ENCODE results near the gene TCEANC2. TPM values are rescaled to one million over a fixed set of nuclear protein-coding genes. Genes with fewer than 3 reads are reported as not detected.
A peak's percentile ranks its signal among the peaks of the same experiment; 100 is the strongest.
"Not testable (repeated sequence)": the region's sequence is repeated elsewhere in the genome, so short reads cannot be mapped to it uniquely, and the experiment has no call there.

Gene TCEANC2
- total RNA-seq, 5 donors from 2014 or later (not counting 1 experiment from before 2014, with no cell fraction given), result 5.9 to 12.8 (median 9.7) TPM

DNA sequence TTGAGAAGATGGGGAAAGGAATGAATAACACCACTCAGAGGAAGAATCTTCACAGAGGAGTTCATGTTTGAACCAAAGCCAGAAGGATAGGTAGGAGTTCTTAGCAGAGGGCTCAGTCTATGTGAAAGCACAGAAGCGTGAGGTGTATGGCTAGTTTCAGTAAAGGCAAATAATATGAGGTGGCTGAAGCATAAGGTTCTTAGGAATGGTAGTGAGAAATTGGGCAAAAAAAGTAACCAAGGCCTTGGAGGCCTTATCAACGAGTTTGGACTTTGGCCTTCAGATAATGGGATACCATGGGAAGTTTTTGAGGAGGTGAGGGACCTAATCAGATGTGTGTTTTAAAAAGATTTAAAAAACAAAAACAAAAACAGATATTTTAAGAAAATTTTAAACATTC, 47.1 kb downstream of the TCEANC2 start:
- Mint-ChIP-seq H3K27me3 (no peaks in the 10 kb centered on the region), H3K27ac (peak overlapping the region in 1 of 2 donors; percentile 26), H3K9me3 (no peaks in the 10 kb centered on the region), H3K36me3 (peaks cover 62% of the 10 kb centered on the region), H3K4me1 (peaks cover 0 to 7% (median 2%) of the 10 kb centered on the region in 3 donors), H3K4me3 (no peak overlapping the region)
- DNase-seq, result no peak
- peaks cover 4 to 29% of the 10 kb centered on the region in 2 donors for H3K36me3 ChIP-seq (ENCODE audit: control insufficient read depth in 2 of 2, extremely low read depth in 1 of 2, insufficient read depth in 1 of 2, low read length in 1 of 2)
- H3K27me3 ChIP-seq (replicated peaks in 1 of 2; ENCODE audit: control insufficient read depth in 2 of 2, extremely low read depth in 1 of 2, insufficient read depth in 2 of 2, low read length in 1 of 2), result no peaks in the 10 kb centered on the region
- no peak for ATAC-seq (replicated peaks in 1 of 4)
- H3K4me1 ChIP-seq (ENCODE audit: control insufficient read depth in 1 of 2, extremely low read depth in 1 of 2, insufficient read depth in 2 of 2, low read length in 2 of 2), result no peaks in the 10 kb centered on the region
- H3K4me3 ChIP-seq (ENCODE audit: control insufficient read depth in 1 of 2, extremely low read depth in 1 of 2, low read length in 1 of 2), result no peak overlapping the region
- H3K9me3 ChIP-seq, result no peaks in the 10 kb centered on the region
- ChIA-PET CTCF (no interaction called here), POLR2A (no interaction called here)
- H3K27ac ChIP-seq (ENCODE audit: low read length), result no peak overlapping the region
- 82% methylated on average over 1 of the region's 2 CpGs for WGBS (ENCODE audit: insufficient coverage)

DNA sequence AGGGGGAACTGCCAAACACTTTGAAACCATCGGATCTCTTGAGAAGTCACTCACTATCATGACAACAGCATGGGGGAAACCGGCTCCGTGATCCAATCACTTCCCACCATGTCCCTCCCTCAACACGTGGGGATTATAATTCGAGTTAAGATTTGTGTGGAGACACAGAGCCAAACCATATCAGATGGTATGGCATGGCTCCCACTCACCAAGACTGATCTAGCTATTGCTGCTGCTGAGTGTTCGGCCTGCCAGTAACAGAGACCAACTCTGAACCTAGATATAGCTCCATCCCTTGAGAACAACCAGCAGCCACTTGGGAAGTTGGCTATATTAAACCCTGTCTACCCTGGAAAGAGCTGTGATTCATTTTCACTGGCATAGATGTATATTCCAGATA, 50.0 kb downstream of the TCEANC2 start:
- ChIA-PET CTCF (interaction anchor here in 1 of 2 donors (0.5 kb wide), 1 partner anchor 386 kb away, joined by 3 read pairs; no protein-coding TSS in a partner anchor), POLR2A (no interaction called here)
- Mint-ChIP-seq H3K36me3 (peaks cover 38% of the 10 kb centered on the region), H3K27me3 (no peaks in the 10 kb centered on the region), H3K9me3 (no peaks in the 10 kb centered on the region), H3K4me3 (no peak overlapping the region), H3K4me1 (peaks cover 0 to 7% (median 2%) of the 10 kb centered on the region in 3 donors), H3K27ac (no peak overlapping the region)
- DNase-seq (no peak), ATAC-seq (replicated peaks in 1 of 4) (no peak)
- no peaks in the 10 kb centered on the region for H3K9me3 ChIP-seq
- H3K4me3 ChIP-seq (ENCODE audit: control insufficient read depth in 1 of 2, extremely low read depth in 1 of 2, low read length in 1 of 2), result no peak overlapping the region
- H3K27ac ChIP-seq (ENCODE audit: low read length), result no peak overlapping the region
- no peaks in the 10 kb centered on the region for H3K27me3 ChIP-seq (replicated peaks in 1 of 2; ENCODE audit: control insufficient read depth in 2 of 2, extremely low read depth in 1 of 2, insufficient read depth in 2 of 2, low read length in 1 of 2)
- peaks cover 4 to 9% of the 10 kb centered on the region in 2 donors for H3K36me3 ChIP-seq (ENCODE audit: control insufficient read depth in 2 of 2, extremely low read depth in 1 of 2, insufficient read depth in 1 of 2, low read length in 1 of 2)
- H3K4me1 ChIP-seq (ENCODE audit: control insufficient read depth in 1 of 2, extremely low read depth in 1 of 2, insufficient read depth in 2 of 2, low read length in 2 of 2), result no peaks in the 10 kb centered on the region
- no CpG with 5 or more reads among the region's 6 CpGs for WGBS (ENCODE audit: insufficient coverage)

DNA sequence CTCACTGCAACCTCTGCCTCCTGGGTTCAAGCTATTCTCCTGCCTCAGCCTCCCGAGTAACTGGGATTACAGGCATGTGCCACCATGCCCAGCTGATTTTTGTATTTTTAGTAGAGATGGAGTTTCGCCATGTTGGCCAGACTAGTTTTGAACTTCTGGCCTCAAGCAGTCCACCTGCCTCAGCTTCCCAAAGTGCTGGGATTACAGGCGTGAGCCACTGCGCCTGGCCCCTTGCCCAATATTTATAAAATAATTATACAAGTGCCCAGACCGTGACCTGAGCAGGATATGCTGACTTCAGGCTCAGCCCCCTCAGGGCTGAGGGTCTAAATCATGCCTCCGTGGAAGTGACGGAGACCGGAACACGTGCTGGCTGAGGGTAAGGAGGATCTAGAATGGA, 51.2 kb downstream of the TCEANC2 start:
- H3K4me1 ChIP-seq (ENCODE audit: control insufficient read depth in 1 of 2, extremely low read depth in 1 of 2, insufficient read depth in 2 of 2, low read length in 2 of 2); H3K27me3 ChIP-seq (replicated peaks in 1 of 2; ENCODE audit: control insufficient read depth in 2 of 2, extremely low read depth in 1 of 2, insufficient read depth in 2 of 2, low read length in 1 of 2); H3K9me3 ChIP-seq; H3K36me3 ChIP-seq (ENCODE audit: control insufficient read depth in 2 of 2, extremely low read depth in 1 of 2, insufficient read depth in 1 of 2, low read length in 1 of 2); H3K9me3 Mint-ChIP-seq; CTCF ChIA-PET; H3K27ac Mint-ChIP-seq; POLR2A ChIA-PET; H3K27ac ChIP-seq (ENCODE audit: low read length); ATAC-seq (replicated peaks in 1 of 4); H3K4me1 Mint-ChIP-seq; DNase-seq; H3K27me3 Mint-ChIP-seq; H3K4me3 ChIP-seq (ENCODE audit: control insufficient read depth in 1 of 2, extremely low read depth in 1 of 2, low read length in 1 of 2); H3K4me3 Mint-ChIP-seq: not testable (repeated sequence)
- WGBS (ENCODE audit: insufficient coverage), result 97% methylated on average over 7 of the region's 9 CpGs
- H3K36me3 Mint-ChIP-seq, result peaks cover 30% of the 10 kb centered on the region

DNA sequence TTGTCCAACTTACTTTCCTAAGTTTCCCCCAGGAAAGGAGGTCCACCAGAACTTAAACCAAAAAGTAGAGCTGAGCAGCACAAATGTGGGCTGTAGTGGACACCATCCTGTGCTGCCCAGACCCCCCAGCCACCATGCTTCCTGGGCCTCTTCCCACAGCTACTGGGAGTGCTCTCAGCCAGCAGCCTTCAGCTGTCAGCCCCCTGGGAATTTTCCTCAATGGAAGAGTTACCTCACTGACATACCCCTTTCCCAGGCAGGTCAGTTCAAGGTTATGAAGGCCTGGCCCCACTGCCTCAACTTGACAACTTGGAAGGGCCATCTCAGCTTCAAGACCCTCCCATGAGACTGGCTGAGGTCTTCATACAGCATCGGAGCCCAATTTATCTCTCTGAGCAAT, 51.7 kb downstream of the TCEANC2 start:
- Histone ChIP-seq H3K4me1 (ENCODE audit: control insufficient read depth in 1 of 2, extremely low read depth in 1 of 2, insufficient read depth in 2 of 2, low read length in 2 of 2) (no peaks in the 10 kb centered on the region), H3K27ac (ENCODE audit: low read length) (no peak overlapping the region), H3K36me3 (ENCODE audit: control insufficient read depth in 2 of 2, extremely low read depth in 1 of 2, insufficient read depth in 1 of 2, low read length in 1 of 2) (peaks cover 4 to 9% of the 10 kb centered on the region in 2 donors), H3K9me3 (no peaks in the 10 kb centered on the region), H3K4me3 (ENCODE audit: control insufficient read depth in 1 of 2, extremely low read depth in 1 of 2, low read length in 1 of 2) (no peak overlapping the region), H3K27me3 (replicated peaks in 1 of 2; ENCODE audit: control insufficient read depth in 2 of 2, extremely low read depth in 1 of 2, insufficient read depth in 2 of 2, low read length in 1 of 2) (no peaks in the 10 kb centered on the region)
- no peak for ATAC-seq (replicated peaks in 1 of 4)
- Mint-ChIP-seq H3K36me3 (peaks cover 27% of the 10 kb centered on the region), H3K27ac (no peak overlapping the region), H3K4me1 (no peaks in the 10 kb centered on the region), H3K4me3 (no peak overlapping the region), H3K27me3 (no peaks in the 10 kb centered on the region), H3K9me3 (no peaks in the 10 kb centered on the region)
- POLR2A ChIA-PET, result interaction anchor here in 1 of 2 donors (0.6 kb wide), 1 partner anchor 73 kb away, joined by 3 read pairs; no protein-coding TSS in a partner anchor
- WGBS (ENCODE audit: insufficient coverage), result 93% methylated on average over 1 of the region's 1 CpG
- CTCF ChIA-PET, result no interaction called here
- DNase-seq, result no peak

DNA sequence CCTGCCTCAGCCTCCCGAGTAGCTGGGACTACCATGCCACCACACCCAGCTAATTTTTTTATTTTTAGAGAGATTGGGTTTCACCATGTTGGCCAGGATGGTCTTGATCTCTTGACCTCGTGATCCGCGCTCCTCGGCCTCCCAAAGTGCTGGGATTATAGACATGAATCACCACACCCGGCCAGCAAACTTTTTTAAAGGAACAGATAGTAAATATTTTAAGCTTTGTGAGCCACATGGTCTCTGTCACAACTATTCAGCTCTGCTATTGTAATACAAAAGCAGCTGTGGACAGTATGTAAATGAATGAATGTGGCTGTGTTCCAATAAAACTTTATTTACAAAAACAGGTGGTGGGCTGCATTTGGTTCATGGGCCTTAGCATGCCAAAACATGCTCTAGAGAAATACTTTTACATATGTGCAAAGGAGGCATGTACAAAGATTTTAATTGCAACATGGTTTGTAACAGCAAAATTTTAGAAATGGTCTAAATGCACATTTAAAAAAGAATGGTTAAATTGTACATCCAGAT, 52.4 kb downstream of the TCEANC2 start:
- Histone ChIP-seq H3K9me3 (no peaks in the 10 kb centered on the region), H3K4me1 (ENCODE audit: control insufficient read depth in 1 of 2, extremely low read depth in 1 of 2, insufficient read depth in 2 of 2, low read length in 2 of 2) (no peaks in the 10 kb centered on the region), H3K27ac (ENCODE audit: low read length) (no peak overlapping the region), H3K36me3 (ENCODE audit: control insufficient read depth in 2 of 2, extremely low read depth in 1 of 2, insufficient read depth in 1 of 2, low read length in 1 of 2) (peaks cover 4 to 9% of the 10 kb centered on the region in 2 donors), H3K4me3 (ENCODE audit: control insufficient read depth in 1 of 2, extremely low read depth in 1 of 2, low read length in 1 of 2) (no peak overlapping the region), H3K27me3 (replicated peaks in 1 of 2; ENCODE audit: control insufficient read depth in 2 of 2, extremely low read depth in 1 of 2, insufficient read depth in 2 of 2, low read length in 1 of 2) (no peaks in the 10 kb centered on the region)
- peaks cover 21% of the 10 kb centered on the region for H3K36me3 Mint-ChIP-seq
- DNase-seq, result no peak
- no peak for ATAC-seq (replicated peaks in 1 of 4)
- H3K27ac Mint-ChIP-seq, result no peak overlapping the region
- no peak overlapping the region for H3K4me3 Mint-ChIP-seq
- H3K27me3 Mint-ChIP-seq, result no peaks in the 10 kb centered on the region
- 100% methylated on average over 4 of the region's 6 CpGs for WGBS (ENCODE audit: insufficient coverage)
- ChIA-PET POLR2A (interaction anchor here in 1 of 2 donors (0.6 kb wide), 1 partner anchor 74 kb away, joined by 3 read pairs; no protein-coding TSS in a partner anchor), CTCF (no interaction called here)
- no peaks in the 10 kb centered on the region for H3K9me3 Mint-ChIP-seq
- H3K4me1 Mint-ChIP-seq, result no peaks in the 10 kb centered on the region

DNA sequence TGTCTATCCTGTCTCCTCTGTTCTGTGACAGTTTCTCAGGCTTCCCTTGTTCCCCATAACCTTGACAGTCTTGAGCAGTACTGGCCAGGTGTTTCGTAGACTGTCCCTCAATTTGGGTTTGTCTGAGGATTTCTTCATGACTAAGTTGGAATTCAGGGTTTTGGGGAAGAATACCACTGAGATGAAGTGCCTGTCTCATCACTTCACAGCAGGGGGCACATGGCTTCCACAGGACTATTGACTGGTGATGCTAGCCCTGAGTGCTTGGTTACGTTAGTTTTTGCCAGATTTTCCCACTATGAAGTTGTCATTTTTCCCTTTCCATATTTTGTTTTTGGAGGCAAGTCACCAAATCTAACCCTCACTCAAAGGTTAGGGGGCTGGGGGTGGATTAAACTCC, 53.7 kb downstream of the TCEANC2 start:
- DNase-seq (peak in 1 of 35 experiments; percentile 18), ATAC-seq (replicated peaks in 1 of 4) (no peak)
- Mint-ChIP-seq H3K4me3 (no peak overlapping the region), H3K27ac (no peak overlapping the region), H3K27me3 (no peaks in the 10 kb centered on the region), H3K9me3 (no peaks in the 10 kb centered on the region), H3K36me3 (peaks cover 15% of the 10 kb centered on the region), H3K4me1 (no peaks in the 10 kb centered on the region)
- Histone ChIP-seq H3K27me3 (replicated peaks in 1 of 2; ENCODE audit: control insufficient read depth in 2 of 2, extremely low read depth in 1 of 2, insufficient read depth in 2 of 2, low read length in 1 of 2) (no peaks in the 10 kb centered on the region), H3K36me3 (ENCODE audit: control insufficient read depth in 2 of 2, extremely low read depth in 1 of 2, insufficient read depth in 1 of 2, low read length in 1 of 2) (peaks cover 0 to 4% of the 10 kb centered on the region in 2 donors), H3K27ac (ENCODE audit: low read length) (no peak overlapping the region), H3K4me3 (ENCODE audit: control insufficient read depth in 1 of 2, extremely low read depth in 1 of 2, low read length in 1 of 2) (no peak overlapping the region), H3K4me1 (ENCODE audit: control insufficient read depth in 1 of 2, extremely low read depth in 1 of 2, insufficient read depth in 2 of 2, low read length in 2 of 2) (no peaks in the 10 kb centered on the region), H3K9me3 (no peaks in the 10 kb centered on the region)
- 50% methylated on average over 1 of the region's 2 CpGs for WGBS (ENCODE audit: insufficient coverage)
- ChIA-PET CTCF (no interaction called here), POLR2A (no interaction called here)

All from T-cell (primary cell).